Measurements from ENCODE around the gene MUS81. TPM values are rescaled to one million over a fixed set of nuclear protein-coding genes. Genes with fewer than 3 reads are reported as not detected.

Gene MUS81
- total and polyA plus RNA-seq, 2 of the 13 experiments (the other 11 are each of a cell fraction or from before 2014, with no cell fraction given) = 25.6 to 30.2 TPM

- TF ChIP-seq FOXJ3 (CRISPR knock-in tag; IDR thresholded peaks at IDR 0.05; ENCODE audit: borderline replicate concordance) (no peak), ZNF441 (CRISPR knock-in tag; IDR thresholded peaks at IDR 0.05; ENCODE audit: borderline replicate concordance) (peak; percentile 35; the same call in 1 of the 2 replicates), ZSCAN25 (CRISPR knock-in tag; IDR thresholded peaks at IDR 0.05) (no peak), HNF1A (IDR thresholded peaks at IDR 0.05; ENCODE audit: low read depth) (no peak), HNF1A (CRISPR knock-in tag; IDR thresholded peaks at IDR 0.05; ENCODE audit: borderline replicate concordance) (no peak), U2AF1 (optimal IDR thresholded peaks at IDR 0.05; ENCODE audit: low read depth, low read length) (no peak), ZMAT3 (CRISPR knock-in tag; conservative IDR thresholded peaks at IDR 0.05) (no peak), ZNF282 (IDR thresholded peaks at IDR 0.05; ENCODE audit: partially characterized antibody) (no peak), PRDM15 (CRISPR knock-in tag; IDR thresholded peaks at IDR 0.05) (no peak), IRF1 (CRISPR knock-in tag; IDR thresholded peaks at IDR 0.05; ENCODE audit: low read depth) (no peak), KLF15 (CRISPR knock-in tag; IDR thresholded peaks at IDR 0.05; ENCODE audit: borderline replicate concordance) (no peak), UBTF (CRISPR knock-in tag; IDR thresholded peaks at IDR 0.05) (no peak), PLRG1 (conservative IDR thresholded peaks at IDR 0.05) (no peak), MZF1 (CRISPR knock-in tag; IDR thresholded peaks at IDR 0.05; ENCODE audit: borderline replicate concordance) (no peak), AKAP8 (CRISPR knock-in tag; IDR thresholded peaks at IDR 0.05) (no peak), ZNF513 (CRISPR knock-in tag; conservative IDR thresholded peaks at IDR 0.05) (no peak), ZNF703 (CRISPR knock-in tag; IDR thresholded peaks at IDR 0.05; ENCODE audit: borderline replicate concordance) (no peak), NFRKB (IDR thresholded peaks at IDR 0.05) (no peak)
Observed at GRCh38 chr11:65854161-65854592, 6.1 kb upstream of the MUS81 start (continued).

Measured in HepG2 (cell line).